ENCODE results near the gene STON2.

Gene STON2

DNA sequence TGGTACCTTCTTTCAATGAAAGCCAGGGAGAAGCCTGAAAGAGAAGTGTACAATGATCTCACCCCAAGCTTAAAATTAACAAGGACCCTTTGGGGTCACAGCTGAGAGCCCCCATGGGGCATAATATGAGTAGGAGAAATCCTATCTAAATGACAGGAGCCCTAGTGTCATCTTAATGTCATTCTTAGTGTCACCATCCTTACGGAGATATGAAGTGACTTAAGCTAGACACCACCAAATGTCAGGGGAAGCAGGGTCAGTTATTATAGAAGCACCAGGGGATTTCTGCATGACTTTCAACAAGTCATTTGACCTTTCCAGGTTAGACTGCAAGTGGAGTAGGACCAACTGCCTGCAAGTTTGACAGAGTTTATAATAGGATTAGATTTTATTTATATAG, 28.9 kb upstream of the STON2 start:
- H3K27ac ChIP-seq (ENCODE audit: low read depth, low read length), result no peak overlapping the region
- H3K79me2 ChIP-seq (ENCODE audit: insufficient read depth, low read length), result no peaks in the 10 kb centered on the region
- TF ChIP-seq EZH2phosphoT487 (conservative IDR thresholded peaks at IDR 0.05; ENCODE audit: low read length), result no peak
- TF ChIP-seq, protein P1, sequence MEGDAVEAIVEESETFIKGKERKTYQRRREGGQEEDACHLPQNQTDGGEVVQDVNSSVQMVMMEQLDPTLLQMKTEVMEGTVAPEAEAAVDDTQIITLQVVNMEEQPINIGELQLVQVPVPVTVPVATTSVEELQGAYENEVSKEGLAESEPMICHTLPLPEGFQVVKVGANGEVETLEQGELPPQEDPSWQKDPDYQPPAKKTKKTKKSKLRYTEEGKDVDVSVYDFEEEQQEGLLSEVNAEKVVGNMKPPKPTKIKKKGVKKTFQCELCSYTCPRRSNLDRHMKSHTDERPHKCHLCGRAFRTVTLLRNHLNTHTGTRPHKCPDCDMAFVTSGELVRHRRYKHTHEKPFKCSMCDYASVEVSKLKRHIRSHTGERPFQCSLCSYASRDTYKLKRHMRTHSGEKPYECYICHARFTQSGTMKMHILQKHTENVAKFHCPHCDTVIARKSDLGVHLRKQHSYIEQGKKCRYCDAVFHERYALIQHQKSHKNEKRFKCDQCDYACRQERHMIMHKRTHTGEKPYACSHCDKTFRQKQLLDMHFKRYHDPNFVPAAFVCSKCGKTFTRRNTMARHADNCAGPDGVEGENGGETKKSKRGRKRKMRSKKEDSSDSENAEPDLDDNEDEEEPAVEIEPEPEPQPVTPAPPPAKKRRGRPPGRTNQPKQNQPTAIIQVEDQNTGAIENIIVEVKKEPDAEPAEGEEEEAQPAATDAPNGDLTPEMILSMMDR (IDR thresholded peaks at IDR 0.05; ENCODE audit: insufficient read depth, low read length, poor library complexity, severe bottlenecking), result no peak
- H3K9me3 ChIP-seq (ENCODE audit: insufficient read depth, low read length), result no peaks in the 10 kb centered on the region
- H3K9me2 ChIP-seq (replicated peaks; ENCODE audit: insufficient read depth, low read length), result no peaks in the 10 kb centered on the region
- H3K4me3 ChIP-seq (ENCODE audit: insufficient read depth, low read length, poor library complexity, severe bottlenecking), result no peak overlapping the region
- H3K36me3 ChIP-seq (ENCODE audit: low read length), result no peaks in the 10 kb centered on the region
- H3K4me2 ChIP-seq (ENCODE audit: low read depth, low read length, poor library complexity, severe bottlenecking), result no peak overlapping the region
- H4K20me1 ChIP-seq (ENCODE audit: low read depth, low read length), result no peaks in the 10 kb centered on the region
- no peaks in the 10 kb centered on the region for H3F3A ChIP-seq (ENCODE audit: insufficient read depth)
- no peak overlapping the region for H2AFZ ChIP-seq (ENCODE audit: low read depth, low read length, severe bottlenecking)
- no peak overlapping the region for H3K9ac ChIP-seq (ENCODE audit: low read length)
- H3K27me3 ChIP-seq (ENCODE audit: low read length), result no peaks in the 10 kb centered on the region

DNA sequence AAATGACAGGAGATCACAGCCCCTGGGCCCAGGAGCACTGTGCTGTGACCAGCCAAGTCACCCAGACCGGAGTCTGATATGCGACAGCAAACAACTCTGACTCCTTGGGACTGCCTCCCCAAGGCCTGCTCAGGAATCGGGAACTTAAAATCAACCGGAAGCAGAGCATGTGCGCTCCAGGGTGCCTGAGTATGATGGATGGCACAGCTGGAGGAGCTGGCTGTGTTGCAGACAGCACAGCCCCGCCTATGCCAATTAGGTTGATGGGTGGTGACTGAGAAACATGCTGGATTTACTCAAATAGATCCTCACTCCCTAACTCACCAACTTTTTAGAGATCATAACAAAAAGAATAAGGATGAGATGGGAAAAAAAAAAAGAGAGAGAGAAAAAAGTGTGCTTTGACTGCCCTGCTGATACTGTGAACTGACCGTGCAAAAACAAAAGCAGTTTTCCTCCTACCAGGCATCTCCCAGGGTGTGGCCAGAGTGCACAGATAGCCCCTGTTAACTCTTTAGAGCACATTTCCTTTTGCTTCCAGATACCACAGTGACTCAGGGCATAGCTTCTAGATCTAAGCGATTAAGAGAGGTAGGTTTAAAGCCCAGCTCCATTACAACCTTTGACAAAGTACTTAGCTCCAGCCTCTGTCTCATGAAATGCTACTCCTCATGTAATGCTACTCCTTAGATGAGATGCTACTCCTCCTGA, 27.4 kb upstream of the STON2 start:
- H3K36me3 ChIP-seq (ENCODE audit: low read length), result no peaks in the 10 kb centered on the region
- H3K27me3 ChIP-seq (ENCODE audit: low read length), result no peaks in the 10 kb centered on the region
- H3K9me3 ChIP-seq (ENCODE audit: insufficient read depth, low read length), result no peaks in the 10 kb centered on the region
- no peak overlapping the region for H3K27ac ChIP-seq (ENCODE audit: low read depth, low read length)
- H3F3A ChIP-seq (ENCODE audit: insufficient read depth), result no peaks in the 10 kb centered on the region
- no peak overlapping the region for H3K4me3 ChIP-seq (ENCODE audit: insufficient read depth, low read length, poor library complexity, severe bottlenecking)
- no peak overlapping the region for H3K9ac ChIP-seq (ENCODE audit: low read length)
- H3K9me2 ChIP-seq (replicated peaks; ENCODE audit: insufficient read depth, low read length), result no peaks in the 10 kb centered on the region
- no peaks in the 10 kb centered on the region for H3K79me2 ChIP-seq (ENCODE audit: insufficient read depth, low read length)
- no peak for TF ChIP-seq EZH2phosphoT487 (conservative IDR thresholded peaks at IDR 0.05; ENCODE audit: low read length)
- TF ChIP-seq, protein P1 (IDR thresholded peaks at IDR 0.05; ENCODE audit: insufficient read depth, low read length, poor library complexity, severe bottlenecking), result no peak
- no peak overlapping the region for H2AFZ ChIP-seq (ENCODE audit: low read depth, low read length, severe bottlenecking)
- no peak overlapping the region for H3K4me2 ChIP-seq (ENCODE audit: low read depth, low read length, poor library complexity, severe bottlenecking)
- H4K20me1 ChIP-seq (ENCODE audit: low read depth, low read length), result no peaks in the 10 kb centered on the region

DNA sequence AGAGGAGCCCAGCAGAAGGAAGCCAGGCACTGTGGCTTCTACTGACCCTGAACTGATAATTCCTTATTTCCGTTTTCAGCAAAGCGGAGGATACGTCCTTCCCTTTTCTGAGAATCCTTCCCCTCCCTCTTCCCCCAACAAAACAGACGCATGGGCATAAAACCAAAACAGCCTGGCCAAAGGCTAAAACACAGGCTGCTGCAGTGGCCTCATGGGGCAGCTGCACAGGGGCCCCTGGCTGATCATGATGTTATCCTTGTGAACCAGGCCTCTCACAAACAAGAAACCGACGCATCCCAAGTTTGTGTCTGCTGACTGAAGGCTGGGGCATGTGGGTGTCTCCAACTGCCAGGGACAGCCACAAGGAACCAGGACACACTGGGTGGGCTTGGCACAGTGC, 23.4 kb upstream of the STON2 start:
- Histone ChIP-seq H3K4me3 (ENCODE audit: insufficient read depth, low read length, poor library complexity, severe bottlenecking) (no peak overlapping the region), H3K9me3 (ENCODE audit: insufficient read depth, low read length) (no peaks in the 10 kb centered on the region), H3K36me3 (ENCODE audit: low read length) (no peaks in the 10 kb centered on the region), H3F3A (ENCODE audit: insufficient read depth) (no peaks in the 10 kb centered on the region), H3K79me2 (ENCODE audit: insufficient read depth, low read length) (no peaks in the 10 kb centered on the region), H3K9ac (ENCODE audit: low read length) (no peak overlapping the region), H4K20me1 (ENCODE audit: low read depth, low read length) (no peaks in the 10 kb centered on the region), H3K4me2 (ENCODE audit: low read depth, low read length, poor library complexity, severe bottlenecking) (no peak overlapping the region), H3K27me3 (ENCODE audit: low read length) (no peaks in the 10 kb centered on the region), H3K27ac (ENCODE audit: low read depth, low read length) (no peak overlapping the region), H2AFZ (ENCODE audit: low read depth, low read length, severe bottlenecking) (no peak overlapping the region), H3K9me2 (replicated peaks; ENCODE audit: insufficient read depth, low read length) (no peaks in the 10 kb centered on the region)
- no peak for TF ChIP-seq EZH2phosphoT487 (conservative IDR thresholded peaks at IDR 0.05; ENCODE audit: low read length)
- TF ChIP-seq, protein P1 (IDR thresholded peaks at IDR 0.05; ENCODE audit: insufficient read depth, low read length, poor library complexity, severe bottlenecking), result no peak
